ENCODE results near the gene KCNQ1. TPM values are rescaled to one million over a fixed set of nuclear protein-coding genes. Genes with fewer than 3 reads are reported as not detected.

KCNQ1 gene
- total and polyA plus RNA-seq, 2 donors (not counting 1 experiment from before 2014, with no cell fraction given) = 21.5 to 28.8 TPM

DNA sequence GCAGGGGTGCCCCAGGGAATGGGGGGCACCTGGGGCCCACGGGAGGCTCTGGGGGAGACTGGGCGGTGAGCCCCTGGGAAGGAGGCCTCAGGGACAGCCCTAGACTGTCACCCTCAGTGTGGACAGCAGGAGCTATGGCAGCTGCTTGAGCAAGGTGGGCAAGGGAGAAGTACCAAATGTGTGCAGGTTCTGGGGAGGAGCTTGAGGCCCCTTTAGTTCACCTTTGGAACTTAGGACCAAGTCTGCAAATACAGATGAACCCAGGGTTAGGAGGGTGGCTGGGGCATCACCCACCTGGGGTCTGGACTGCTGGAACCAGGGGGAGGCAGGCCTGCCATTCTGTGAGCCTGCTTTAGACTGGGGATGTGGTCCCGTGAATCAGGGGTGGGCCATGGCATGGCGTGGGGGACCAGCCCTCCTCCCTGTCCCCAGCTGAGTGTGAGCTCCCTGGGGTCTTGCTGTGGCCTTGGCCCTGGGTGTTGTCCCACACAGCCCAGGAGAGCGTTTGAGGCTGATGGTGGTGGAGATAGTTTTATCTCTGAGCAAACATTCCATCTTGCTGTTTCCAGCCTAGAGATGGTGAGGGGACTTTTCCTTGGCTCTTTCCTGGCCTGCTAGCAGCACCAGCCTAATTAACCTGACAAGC is 122.3 kb downstream of the KCNQ1 start:
- Histone ChIP-seq H2AFZ (ENCODE audit: insufficient read depth, low read depth, low read length, poor library complexity, severe bottlenecking) (no peak overlapping the region), H3K4me2 (replicated peaks; ENCODE audit: low read depth, low read length, poor library complexity, severe bottlenecking) (no peak overlapping the region), H3K27ac (ENCODE audit: low read length in 2 of 2) (no peak overlapping the region), H3K36me3 (replicated peaks in 1 of 2; ENCODE audit: control extremely low read depth in 1 of 2, control insufficient read depth in 1 of 2, extremely low read depth in 1 of 2, insufficient read depth in 2 of 2, low read length in 1 of 2) (peaks cover 0 to 3% of the 10 kb centered on the region in 2 experiments), H4K20me1 (ENCODE audit: control insufficient read depth, insufficient read depth, low read length, poor library complexity, severe bottlenecking) (peaks cover 7% of the 10 kb centered on the region), H3K4me3 (ENCODE audit: control extremely low read depth in 1 of 5, extremely low read depth in 1 of 5, insufficient read depth in 1 of 5, low read depth in 2 of 5, low read length in 4 of 5) (no peak overlapping the region), H3K9ac (ENCODE audit: low read length) (no peak overlapping the region), H3K9me3 (ENCODE audit: control extremely low read depth in 1 of 3, control insufficient read depth in 2 of 3, insufficient read depth in 1 of 3, low read length in 2 of 3) (no peaks in the 10 kb centered on the region), H3K4me1 (ENCODE audit: control insufficient read depth in 2 of 2, insufficient read depth in 2 of 2, low read length in 2 of 2) (no peaks in the 10 kb centered on the region), H3K79me2 (ENCODE audit: control insufficient read depth, insufficient read depth, low read length) (no peaks in the 10 kb centered on the region), H3K27me3 (replicated peaks in 1 of 4; ENCODE audit: control extremely low read depth in 1 of 4, control insufficient read depth in 3 of 4, insufficient read depth in 4 of 4, low read length in 3 of 4) (no peaks in the 10 kb centered on the region)
- DNase-seq = no peak
- Mint-ChIP-seq H3K27me3 (no peaks in the 10 kb centered on the region), H3K4me1 (no peaks in the 10 kb centered on the region), H3K27ac (no peak overlapping the region), H3K4me3 (no peak overlapping the region), H3K9me3 (ENCODE audit: insufficient read depth) (no peaks in the 10 kb centered on the region)
- ChIA-PET CTCF (no interaction called here), POLR2A (no interaction called here)
- no peak for TF ChIP-seq EZH2 (IDR thresholded peaks at IDR 0.05; ENCODE audit: borderline replicate concordance, insufficient read depth, low read depth, low read length, poor library complexity, severe bottlenecking)
- 94% methylated on average over 4 of the region's 5 CpGs for WGBS (ENCODE audit: insufficient coverage)
- ATAC-seq (ENCODE audit: low read depth) = no peak
- intact Hi-C loops (cut with micrococcal nuclease) = no loop called here

DNA sequence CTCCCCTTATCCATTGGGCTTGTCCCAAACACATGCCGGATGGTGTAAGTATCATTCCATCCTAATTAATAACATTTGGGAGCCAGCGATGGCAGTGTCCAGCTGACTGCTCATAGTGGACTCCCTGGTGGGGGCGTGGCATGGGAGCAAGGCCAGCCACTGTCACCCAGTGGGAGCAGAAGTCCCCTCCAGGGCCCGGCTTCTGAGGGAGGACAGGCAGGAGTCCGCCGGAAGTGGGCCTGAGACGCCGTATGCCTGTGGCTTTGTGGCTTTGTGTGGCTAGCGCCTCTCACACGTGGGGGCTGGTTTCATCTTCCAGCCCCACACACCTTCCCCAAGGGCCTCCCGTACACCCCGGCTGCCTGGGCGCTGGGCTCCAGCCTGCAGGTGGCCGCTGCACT is 124.5 kb downstream of the KCNQ1 start:
- Histone ChIP-seq H3K4me3 (ENCODE audit: control extremely low read depth in 1 of 5, extremely low read depth in 1 of 5, insufficient read depth in 1 of 5, low read depth in 2 of 5, low read length in 4 of 5) (no peak overlapping the region), H3K9ac (ENCODE audit: low read length) (no peak overlapping the region), H2AFZ (ENCODE audit: insufficient read depth, low read depth, low read length, poor library complexity, severe bottlenecking) (no peak overlapping the region), H3K9me3 (ENCODE audit: control extremely low read depth in 1 of 3, control insufficient read depth in 2 of 3, insufficient read depth in 1 of 3, low read length in 2 of 3) (no peaks in the 10 kb centered on the region), H3K27me3 (replicated peaks in 1 of 4; ENCODE audit: control extremely low read depth in 1 of 4, control insufficient read depth in 3 of 4, insufficient read depth in 4 of 4, low read length in 3 of 4) (no peaks in the 10 kb centered on the region), H4K20me1 (ENCODE audit: control insufficient read depth, insufficient read depth, low read length, poor library complexity, severe bottlenecking) (peaks cover 7% of the 10 kb centered on the region), H3K4me1 (ENCODE audit: control insufficient read depth in 2 of 2, insufficient read depth in 2 of 2, low read length in 2 of 2) (no peaks in the 10 kb centered on the region), H3K79me2 (ENCODE audit: control insufficient read depth, insufficient read depth, low read length) (no peaks in the 10 kb centered on the region), H3K4me2 (replicated peaks; ENCODE audit: low read depth, low read length, poor library complexity, severe bottlenecking) (no peak overlapping the region), H3K36me3 (replicated peaks in 1 of 2; ENCODE audit: control extremely low read depth in 1 of 2, control insufficient read depth in 1 of 2, extremely low read depth in 1 of 2, insufficient read depth in 2 of 2, low read length in 1 of 2) (peaks cover 0 to 2% of the 10 kb centered on the region in 2 experiments), H3K27ac (ENCODE audit: low read length in 2 of 2) (no peak overlapping the region)
- H3K4me1 Mint-ChIP-seq = no peaks in the 10 kb centered on the region
- H3K27ac Mint-ChIP-seq = no peak overlapping the region
- CTCF ChIA-PET = no interaction called here
- DNase-seq = no peak
- H3K27me3 Mint-ChIP-seq = no peaks in the 10 kb centered on the region
- no peak for ATAC-seq (ENCODE audit: low read depth)
- 68% methylated on average over 10 of the region's 14 CpGs for WGBS (ENCODE audit: insufficient coverage)
- POLR2A ChIA-PET = no interaction called here
- no peak overlapping the region for H3K4me3 Mint-ChIP-seq
- intact Hi-C loops (cut with micrococcal nuclease) = no loop called here
- TF ChIP-seq, protein P1, sequence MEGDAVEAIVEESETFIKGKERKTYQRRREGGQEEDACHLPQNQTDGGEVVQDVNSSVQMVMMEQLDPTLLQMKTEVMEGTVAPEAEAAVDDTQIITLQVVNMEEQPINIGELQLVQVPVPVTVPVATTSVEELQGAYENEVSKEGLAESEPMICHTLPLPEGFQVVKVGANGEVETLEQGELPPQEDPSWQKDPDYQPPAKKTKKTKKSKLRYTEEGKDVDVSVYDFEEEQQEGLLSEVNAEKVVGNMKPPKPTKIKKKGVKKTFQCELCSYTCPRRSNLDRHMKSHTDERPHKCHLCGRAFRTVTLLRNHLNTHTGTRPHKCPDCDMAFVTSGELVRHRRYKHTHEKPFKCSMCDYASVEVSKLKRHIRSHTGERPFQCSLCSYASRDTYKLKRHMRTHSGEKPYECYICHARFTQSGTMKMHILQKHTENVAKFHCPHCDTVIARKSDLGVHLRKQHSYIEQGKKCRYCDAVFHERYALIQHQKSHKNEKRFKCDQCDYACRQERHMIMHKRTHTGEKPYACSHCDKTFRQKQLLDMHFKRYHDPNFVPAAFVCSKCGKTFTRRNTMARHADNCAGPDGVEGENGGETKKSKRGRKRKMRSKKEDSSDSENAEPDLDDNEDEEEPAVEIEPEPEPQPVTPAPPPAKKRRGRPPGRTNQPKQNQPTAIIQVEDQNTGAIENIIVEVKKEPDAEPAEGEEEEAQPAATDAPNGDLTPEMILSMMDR (IDR thresholded peaks at IDR 0.05) = no peak
- TF ChIP-seq EZH2 (IDR thresholded peaks at IDR 0.05; ENCODE audit: borderline replicate concordance, insufficient read depth, low read depth, low read length, poor library complexity, severe bottlenecking) = no peak
- no peaks in the 10 kb centered on the region for H3K9me3 Mint-ChIP-seq (ENCODE audit: insufficient read depth)

All from B cell (primary cell).